Endodermal cell (in vitro differentiated cells): ENCODE data around the gene GTF3A. TPM values are rescaled to one million over a fixed set of nuclear protein-coding genes. Genes with fewer than 3 reads are reported as not detected.

ENCODE experiments used
- DNase-seq: peaks from one replicate; pipeline ENCODE4 v3.0.0-alpha.2; 2017
- H3K27ac ChIP-seq: 2 replicates; pipeline ENCODE4 v1.5.1; 2013; ENCODE audit warnings: mild to moderate bottlenecking, low read depth, low read length, moderate library complexity
- H3K27me3 ChIP-seq: 2 replicates; pipeline ENCODE4 v1.6.1; 2013; ENCODE audit warnings: mild to moderate bottlenecking, low read length, moderate library complexity; ENCODE audit not compliant: insufficient read depth, control insufficient read depth, poor library complexity, severe bottlenecking
- H3K36me3 ChIP-seq: 2 replicates; pipeline ENCODE4 v1.7.0; 2013; ENCODE audit warnings: mild to moderate bottlenecking, low read length, moderate library complexity; ENCODE audit not compliant: control insufficient read depth, insufficient read depth
- H3K4me1 ChIP-seq: one replicate; pipeline ENCODE4 v1.7.0; 2013; ENCODE audit warnings: low read length; ENCODE audit not compliant: control insufficient read depth, insufficient read depth
- H3K4me3 ChIP-seq: 2 replicates; pipeline ENCODE4 v1.5.1; 2013; ENCODE audit warnings: mild to moderate bottlenecking, low read length, moderate library complexity
- H3K9ac ChIP-seq: 2 replicates; pipeline ENCODE4 v1.6.1; 2013; ENCODE audit warnings: mild to moderate bottlenecking, low read length, moderate library complexity; ENCODE audit not compliant: poor library complexity, severe bottlenecking; ENCODE audit errors: extremely low read depth
- H3K9me3 ChIP-seq: 2 replicates; pipeline ENCODE4 v1.6.1; 2013; ENCODE audit warnings: mild to moderate bottlenecking, low read length, moderate library complexity; ENCODE audit not compliant: control insufficient read depth
- H3K27ac Mint-ChIP-seq: 2 replicates; pipeline ENCODE4 v1.8.0; 2020; ENCODE audit warnings: mixed read lengths
- H3K27me3 Mint-ChIP-seq: 2 replicates; pipeline ENCODE4 v1.8.0; 2021; ENCODE audit warnings: mild to moderate bottlenecking, mixed read lengths; ENCODE audit not compliant: insufficient read depth
- H3K36me3 Mint-ChIP-seq: 2 replicates; pipeline ENCODE4 v1.8.0; 2020; ENCODE audit warnings: low read depth, mixed read lengths
- H3K4me1 Mint-ChIP-seq: 2 replicates; pipeline ENCODE4 v1.8.0; 2020; ENCODE audit warnings: mixed read lengths
- H3K4me3 Mint-ChIP-seq: 2 replicates; pipeline ENCODE4 v1.8.0; 2020; ENCODE audit warnings: mild to moderate bottlenecking, moderate library complexity, mixed read lengths
- H3K9me3 Mint-ChIP-seq: 2 replicates; pipeline ENCODE4 v1.8.0; 2020; ENCODE audit warnings: mild to moderate bottlenecking, mixed read lengths
- CTCF ChIP-seq: fragments of 200-600 bp; sonication (generic); conservative IDR thresholded peaks from 2 replicates; pipeline ENCODE4 v1.5.0; 2021; ENCODE audit warnings: antibody characterized with exemption, mild to moderate bottlenecking
- WGBS, 2 experiments: methylation state at CpG; one replicate each; pipeline versions ENCODE4 v1.1.5 to v1.1.7; 2013; ENCODE audit warnings: missing lambda C conversion rate in 2 of 2, mixed read lengths in 1 of 2; ENCODE audit not compliant: insufficient coverage in 1 of 2, insufficient read length in 1 of 2; 5-methylcytosine and 5-hydroxymethylcytosine counted together
- long read RNA-seq, 4 experiments: library from polyadenylated mRNA in 2 of 4; library from RNA in 1 of 4; library from capped mRNA in 1 of 4; stranded (forward) in 3 of 4; unstranded in 1 of 4; transcript quantifications; one replicate each; pipeline ENCODE4 v2.0.0, GENCODE V29; 2020 to 2021; ENCODE audit warnings: inconsistent platforms in 1 of 4
- polyA plus RNA-seq, 2 experiments: library from polyadenylated mRNA; stranded (reverse); fragments of 50-300 nt; gene quantifications; one replicate each; pipeline ENCODE4 v1.2.3, GENCODE V29; 2013
- total RNA-seq, 2 donors: library from RNA; stranded (reverse); fragmentation: NEBNext Ultra II Directional in 1 of 2; extraction: Animal tissue kit (Norgen Biotek cat#: 25700) in 1 of 2; gene quantifications; 2 replicates in 1 of 2; 3 replicates in 1 of 2; pipeline ENCODE4 v1.2.1, GENCODE V29; 2021

The GTF3A gene
- total RNA-seq, result 10 to 100 TPM; 70.4 to 80.0 TPM
- 85.3 TPM for polyA plus RNA-seq (2013, experiment 1 of 2)
- 88.8 TPM for polyA plus RNA-seq (2013, experiment 2 of 2)
- long read RNA-seq, experiment 1, transcript GTF3A-201 (9 exons, 1,383 nt), result major isoform, 32 of 51 reads
- long read RNA-seq, experiment 1, partial matches to known transcripts, result 2 of 51 reads
- long read RNA-seq, experiment 1, other reads (novel, unspliced or antisense), result 13 of 51 reads
- long read RNA-seq, experiment 2, transcript GTF3A-201 (9 exons, 1,383 nt), result major isoform, 84 of 109 reads
- long read RNA-seq, experiment 2, transcript GTF3A-202 (8 exons, 1,191 nt), result minor isoform, 9 of 109 reads
- long read RNA-seq, experiment 2, partial matches to known transcripts, result 2 of 109 reads
- long read RNA-seq, experiment 2, other reads (novel, unspliced or antisense), result 12 of 109 reads
- long read RNA-seq, experiment 3, transcript GTF3A-202 (8 exons, 1,191 nt), result minor isoform, 6 of 265 reads
- long read RNA-seq, experiment 3, transcript GTF3A-201 (9 exons, 1,383 nt), result major isoform, 231 of 265 reads
- long read RNA-seq, experiment 3, partial matches to known transcripts, result 7 of 265 reads
- long read RNA-seq, experiment 3, other reads (novel, unspliced or antisense), result 20 of 265 reads
- long read RNA-seq, experiment 4, transcript GTF3A-201 (9 exons, 1,383 nt), result major isoform, 6 of 8 reads
- long read RNA-seq, experiment 4, partial matches to known transcripts, result 1 of 8 reads
- long read RNA-seq, experiment 4, other reads (novel, unspliced or antisense), result 0 of 8 reads

GRCh38 chr13:27424246-27425157 is at the start of gene GTF3A:
Gene GTF3A, plus strand, starts transcription at chr13:27424619.
- Histone ChIP-seq H3K9ac (peak within 1 kb of the TSS; percentile 44), H3K9me3 (no peaks in the 10 kb centered on the region), H3K27me3 (peaks cover 9% of the 10 kb centered on the region), H3K4me1 (no peaks in the 10 kb centered on the region), H3K27ac (no peak within 1 kb of the TSS), H3K36me3 (peaks cover 8% of the 10 kb centered on the region), H3K4me3 (peak within 1 kb of the TSS; percentile 87)
- H3K27me3 Mint-ChIP-seq, result peaks cover 22% of the 10 kb centered on the region
- 2 to 6% methylated on average over 16 to 85 of the region's 85 CpGs for WGBS, 2 experiments
- TF ChIP-seq CTCF, result no peak
- H3K4me1 Mint-ChIP-seq, result peaks cover 20% of the 10 kb centered on the region
- H3K36me3 Mint-ChIP-seq, result peaks cover 5% of the 10 kb centered on the region
- peak within 1 kb of the TSS; percentile 65 for H3K4me3 Mint-ChIP-seq
- H3K27ac Mint-ChIP-seq, result peak within 1 kb of the TSS; percentile 75
- H3K9me3 Mint-ChIP-seq, result no peaks in the 10 kb centered on the region
- peak; percentile 92 for DNase-seq

- H3K27me3 Mint-ChIP-seq, result peaks cover 46% of the 10 kb centered on the region
- H3K27me3 ChIP-seq, result peaks cover 23% of the 10 kb centered on the region
- H3K27ac Mint-ChIP-seq, result no peak overlapping the region
- H3K4me3 Mint-ChIP-seq, result no peak overlapping the region
- H3K9ac ChIP-seq, result no peak overlapping the region
- 8 to 16% methylated on average over 5 to 7 of the region's 7 CpGs for WGBS, 2 experiments
- H3K36me3 Mint-ChIP-seq, result no peaks in the 10 kb centered on the region
- H3K4me3 ChIP-seq, result no peak overlapping the region
- peak; percentile 87 for TF ChIP-seq CTCF
- H3K4me1 ChIP-seq, result no peaks in the 10 kb centered on the region
- peaks cover 9% of the 10 kb centered on the region for H3K9me3 Mint-ChIP-seq
- H3K27ac ChIP-seq, result no peak overlapping the region
- no peaks in the 10 kb centered on the region for H3K9me3 ChIP-seq
- DNase-seq, result peak; percentile 86
- no peaks in the 10 kb centered on the region for H3K36me3 ChIP-seq
- H3K4me1 Mint-ChIP-seq, result peaks cover 7% of the 10 kb centered on the region
These were observed 49.8 kb upstream of the GTF3A start for GRCh38 chr13:27374650-27375049.
